Measurements from ENCODE around the gene CLECL1.
"Not testable (repeated sequence)": the region's sequence is repeated elsewhere in the genome, so short reads cannot be mapped to it uniquely, and the experiment has no call there.

The CLECL1 gene

GRCh38 chr12:9752145-9752933, 19.4 kb upstream of the CLECL1 start:
- no peak for DNase-seq (ENCODE audit: low read depth in 3 of 3, low spot score in 1 of 3)

GRCh38 chr12:9751204-9752144, 18.6 kb upstream of the CLECL1 start:
- no peak for DNase-seq (ENCODE audit: low read depth in 3 of 3, low spot score in 1 of 3)

GRCh38 chr12:9750276-9751203, 17.6 kb upstream of the CLECL1 start:
- DNase-seq (ENCODE audit: low read depth in 3 of 3, low spot score in 1 of 3): peak in 1 of 3 donors; percentile 38

- DNase-seq (ENCODE audit: low read depth in 3 of 3, low spot score in 1 of 3): no peak
Measured at GRCh38 chr12:9749640-9750039, 16.7 kb upstream of the CLECL1 start.

- no peak for DNase-seq (ENCODE audit: low read depth in 3 of 3, low spot score in 1 of 3)
Measured at GRCh38 chr12:9745199-9745598, 12.3 kb upstream of the CLECL1 start.

GRCh38 chr12:9742661-9743060, 9.8 kb upstream of the CLECL1 start:
- DNase-seq (ENCODE audit: low read depth in 3 of 3, low spot score in 1 of 3): no peak

GRCh38 chr12:9741726-9742125, 8.8 kb upstream of the CLECL1 start:
- no peak for DNase-seq (ENCODE audit: low read depth in 3 of 3, low spot score in 1 of 3)

- no peak for DNase-seq (ENCODE audit: low read depth in 3 of 3, low spot score in 1 of 3)
Measured at GRCh38 chr12:9740106-9740750, 7.3 kb upstream of the CLECL1 start.

GRCh38 chr12:9739404-9740105, 6.7 kb upstream of the CLECL1 start:
- DNase-seq (ENCODE audit: low read depth in 3 of 3, low spot score in 1 of 3): not testable (repeated sequence)

- not testable (repeated sequence) for DNase-seq (ENCODE audit: low read depth in 3 of 3, low spot score in 1 of 3)
Measured at GRCh38 chr12:9738905-9739304, 6.0 kb upstream of the CLECL1 start.

- DNase-seq (ENCODE audit: low read depth in 3 of 3, low spot score in 1 of 3): no peak
Measured at GRCh38 chr12:9736936-9737705, 4.2 kb upstream of the CLECL1 start.

GRCh38 chr12:9735601-9736000, 2.7 kb upstream of the CLECL1 start:
- DNase-seq (ENCODE audit: low read depth in 3 of 3, low spot score in 1 of 3): no peak

- DNase-seq (ENCODE audit: low read depth in 3 of 3, low spot score in 1 of 3): no peak
Measured at GRCh38 chr12:9731797-9732196, 1.1 kb downstream of the CLECL1 start.

GRCh38 chr12:9731393-9731792, 1.5 kb downstream of the CLECL1 start:
- DNase-seq (ENCODE audit: low read depth in 3 of 3, low spot score in 1 of 3): no peak

- no peak for DNase-seq (ENCODE audit: low read depth in 3 of 3, low spot score in 1 of 3)
Measured at GRCh38 chr12:9730591-9730990, 2.3 kb downstream of the CLECL1 start.

GRCh38 chr12:9730011-9730410, 2.9 kb downstream of the CLECL1 start:
- DNase-seq (ENCODE audit: low read depth in 3 of 3, low spot score in 1 of 3): no peak

- DNase-seq (ENCODE audit: low read depth in 3 of 3, low spot score in 1 of 3): no peak
Measured at GRCh38 chr12:9729082-9729481, 3.8 kb downstream of the CLECL1 start.

- DNase-seq (ENCODE audit: low read depth in 3 of 3, low spot score in 1 of 3): no peak
Measured at GRCh38 chr12:9727813-9728212, 5.1 kb downstream of the CLECL1 start.

GRCh38 chr12:9725213-9725870, 7.6 kb downstream of the CLECL1 start:
- DNase-seq (ENCODE audit: low read depth in 3 of 3, low spot score in 1 of 3): no peak
